ENCODE results near the gene LCA5L.
A peak's percentile ranks its signal among the peaks of the same experiment; 100 is the strongest.
"Not testable (repeated sequence)": the region's sequence is repeated elsewhere in the genome, so short reads cannot be mapped to it uniquely, and the experiment has no call there.

The LCA5L gene

DNA sequence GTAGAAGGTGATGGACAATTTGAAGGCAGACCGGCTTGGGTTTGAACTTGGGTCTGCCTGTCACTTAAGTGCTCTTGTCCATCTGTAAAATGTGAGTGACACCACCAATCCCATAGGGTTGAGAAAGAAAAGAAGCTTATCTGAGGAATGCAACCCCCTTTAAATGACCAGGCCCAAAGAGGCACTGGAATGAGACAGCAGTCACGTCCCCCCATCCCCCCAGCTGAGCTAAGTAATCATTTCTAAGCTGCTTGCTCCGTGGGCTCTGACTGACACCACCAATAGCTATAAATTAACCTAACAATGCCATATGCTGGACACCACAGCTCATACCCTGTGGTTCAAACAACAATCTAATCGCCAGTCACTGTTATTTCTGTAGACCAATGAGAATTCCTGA, 15.1 kb downstream of the LCA5L start:
- no peak overlapping the region for H3K27ac Mint-ChIP-seq
- no peaks in the 10 kb centered on the region for H3K9me3 Mint-ChIP-seq
- no peaks in the 10 kb centered on the region for H3K4me1 Mint-ChIP-seq (ENCODE audit: low read depth)
- no peak overlapping the region for H3K4me3 Mint-ChIP-seq
- H3K36me3 Mint-ChIP-seq (ENCODE audit: low read depth), result no peaks in the 10 kb centered on the region
- H3K27me3 Mint-ChIP-seq (ENCODE audit: low read depth), result peaks cover 17% of the 10 kb centered on the region

- no peaks in the 10 kb centered on the region for H3K36me3 Mint-ChIP-seq (ENCODE audit: low read depth)
- no peaks in the 10 kb centered on the region for H3K9me3 Mint-ChIP-seq
- no peaks in the 10 kb centered on the region for H3K4me1 Mint-ChIP-seq (ENCODE audit: low read depth)
- peaks cover 17% of the 10 kb centered on the region for H3K27me3 Mint-ChIP-seq (ENCODE audit: low read depth)
- H3K4me3 Mint-ChIP-seq, result no peak overlapping the region
- H3K27ac Mint-ChIP-seq, result no peak overlapping the region
Measured at GRCh38 chr21:39430016-39430415, 15.6 kb downstream of the LCA5L start.

DNA sequence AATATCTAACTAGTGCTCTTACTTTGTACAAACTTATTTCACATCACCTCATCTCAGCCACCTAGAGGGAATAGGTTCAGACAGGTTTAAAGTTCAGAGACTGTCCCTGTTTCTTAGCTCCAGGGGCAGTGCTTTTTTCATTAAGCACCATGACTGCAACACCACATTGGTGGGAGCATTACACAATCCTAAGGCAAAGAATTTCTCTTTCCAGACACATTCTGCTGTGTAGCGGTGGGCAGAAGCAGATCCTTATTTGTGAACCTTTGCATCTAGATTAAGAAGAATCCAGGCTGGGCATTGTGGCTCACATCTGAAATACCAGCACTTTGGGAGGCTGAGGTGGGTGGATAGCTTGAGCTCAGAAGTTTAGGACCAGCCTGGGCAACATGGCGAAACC, 16.1 kb downstream of the LCA5L start:
- H3K27me3 Mint-ChIP-seq (ENCODE audit: low read depth), result peaks cover 17% of the 10 kb centered on the region
- no peaks in the 10 kb centered on the region for H3K36me3 Mint-ChIP-seq (ENCODE audit: low read depth)
- H3K9me3 Mint-ChIP-seq, result no peaks in the 10 kb centered on the region
- H3K4me1 Mint-ChIP-seq (ENCODE audit: low read depth), result no peaks in the 10 kb centered on the region
- no peak overlapping the region for H3K4me3 Mint-ChIP-seq
- H3K27ac Mint-ChIP-seq, result no peak overlapping the region

DNA sequence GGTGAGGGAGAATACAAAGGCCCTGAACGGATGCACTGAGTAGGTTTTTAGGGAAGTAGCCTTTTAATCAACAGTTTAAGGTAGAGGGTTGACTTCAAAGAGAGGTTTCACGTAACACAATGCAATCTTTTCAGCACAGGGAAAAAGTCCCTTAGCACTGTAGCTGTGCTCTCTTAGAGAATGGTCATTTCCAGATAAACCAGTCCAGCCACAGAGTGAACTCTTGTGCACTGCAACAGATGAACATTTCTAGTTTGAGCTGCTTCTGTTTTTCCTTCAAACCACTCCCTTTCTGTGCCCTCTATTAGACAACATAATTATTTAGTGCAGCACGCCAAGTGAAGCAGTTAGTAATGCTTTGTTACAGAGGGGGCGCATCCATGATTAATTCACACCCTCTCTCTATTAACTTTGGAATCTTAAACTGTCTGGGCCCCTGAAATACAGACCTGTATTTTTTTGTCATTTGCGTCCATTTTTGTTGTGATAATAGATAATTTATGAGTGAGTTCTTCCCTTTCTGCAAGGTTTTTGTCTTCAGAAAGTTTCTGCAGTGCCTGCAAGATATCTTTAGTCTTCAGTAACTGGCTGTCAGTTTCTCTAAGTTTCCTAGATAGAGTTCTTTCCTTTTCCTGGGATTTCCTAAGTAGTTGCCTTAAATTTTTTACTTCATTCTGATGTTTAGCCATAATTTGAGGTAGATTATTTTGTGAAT, 22.9 kb downstream of the LCA5L start:
- Mint-ChIP-seq H3K27ac (no peak overlapping the region), H3K27me3 (ENCODE audit: low read depth) (no peaks in the 10 kb centered on the region), H3K4me1 (ENCODE audit: low read depth) (no peaks in the 10 kb centered on the region), H3K36me3 (ENCODE audit: low read depth) (no peaks in the 10 kb centered on the region), H3K4me3 (no peak overlapping the region), H3K9me3 (no peaks in the 10 kb centered on the region)

DNA sequence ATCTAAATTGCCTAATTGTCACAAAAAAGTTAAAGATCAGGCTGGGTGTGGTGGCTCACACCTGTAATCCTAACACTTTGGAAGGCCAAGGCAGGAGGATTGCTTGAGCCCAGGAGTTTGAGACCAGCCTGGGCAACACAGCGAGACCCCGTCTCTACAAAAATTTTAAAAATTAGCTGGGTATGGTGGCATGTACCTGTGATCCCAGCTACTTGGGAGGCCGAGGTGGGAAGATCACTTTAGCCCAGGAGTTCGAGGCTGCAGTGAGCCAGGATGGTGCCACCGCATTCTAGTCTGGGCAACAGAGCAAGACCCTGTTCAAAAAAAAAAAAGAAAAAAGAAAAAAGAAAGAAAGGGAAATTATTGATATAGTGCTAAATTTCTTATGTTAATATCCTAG, 26.4 kb downstream of the LCA5L start:
- not testable (repeated sequence) for H3K9me3 Mint-ChIP-seq; H3K4me1 Mint-ChIP-seq (ENCODE audit: low read depth); H3K27ac Mint-ChIP-seq; H3K27me3 Mint-ChIP-seq (ENCODE audit: low read depth); H3K36me3 Mint-ChIP-seq (ENCODE audit: low read depth); H3K4me3 Mint-ChIP-seq

DNA sequence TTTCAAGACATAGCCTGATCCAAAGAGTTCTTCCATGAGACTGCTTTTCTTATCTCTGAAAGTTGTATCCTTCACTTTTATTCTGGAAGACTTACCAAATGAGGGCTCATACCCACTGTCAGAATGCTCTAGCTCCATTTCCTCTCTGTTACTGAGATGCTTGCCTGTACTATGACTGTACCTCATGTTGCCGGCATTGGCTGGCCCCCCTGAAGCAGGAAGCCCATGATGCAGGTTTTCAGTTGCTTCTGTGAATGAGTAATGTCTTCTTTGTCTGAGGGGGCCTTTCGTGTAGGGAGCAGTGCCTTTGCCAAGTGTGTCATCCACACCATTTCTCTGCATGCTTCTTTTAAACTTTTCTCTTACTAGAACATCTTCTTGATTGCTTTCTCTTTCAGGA, 39.5 kb downstream of the LCA5L start:
- Mint-ChIP-seq H3K9me3 (peaks cover 12% of the 10 kb centered on the region), H3K27ac (no peak overlapping the region), H3K27me3 (ENCODE audit: low read depth) (no peaks in the 10 kb centered on the region), H3K4me3 (no peak overlapping the region), H3K4me1 (ENCODE audit: low read depth) (no peaks in the 10 kb centered on the region), H3K36me3 (ENCODE audit: low read depth) (peaks cover 10% of the 10 kb centered on the region)

GRCh38 chr21:39400173-39400572, 45.4 kb downstream of the LCA5L start:
- H3K4me3 Mint-ChIP-seq, result no peak overlapping the region
- H3K27me3 Mint-ChIP-seq (ENCODE audit: low read depth), result no peaks in the 10 kb centered on the region
- H3K27ac Mint-ChIP-seq, result no peak overlapping the region
- no peaks in the 10 kb centered on the region for H3K9me3 Mint-ChIP-seq
- peaks cover 5% of the 10 kb centered on the region for H3K36me3 Mint-ChIP-seq (ENCODE audit: low read depth)
- no peaks in the 10 kb centered on the region for H3K4me1 Mint-ChIP-seq (ENCODE audit: low read depth)

DNA sequence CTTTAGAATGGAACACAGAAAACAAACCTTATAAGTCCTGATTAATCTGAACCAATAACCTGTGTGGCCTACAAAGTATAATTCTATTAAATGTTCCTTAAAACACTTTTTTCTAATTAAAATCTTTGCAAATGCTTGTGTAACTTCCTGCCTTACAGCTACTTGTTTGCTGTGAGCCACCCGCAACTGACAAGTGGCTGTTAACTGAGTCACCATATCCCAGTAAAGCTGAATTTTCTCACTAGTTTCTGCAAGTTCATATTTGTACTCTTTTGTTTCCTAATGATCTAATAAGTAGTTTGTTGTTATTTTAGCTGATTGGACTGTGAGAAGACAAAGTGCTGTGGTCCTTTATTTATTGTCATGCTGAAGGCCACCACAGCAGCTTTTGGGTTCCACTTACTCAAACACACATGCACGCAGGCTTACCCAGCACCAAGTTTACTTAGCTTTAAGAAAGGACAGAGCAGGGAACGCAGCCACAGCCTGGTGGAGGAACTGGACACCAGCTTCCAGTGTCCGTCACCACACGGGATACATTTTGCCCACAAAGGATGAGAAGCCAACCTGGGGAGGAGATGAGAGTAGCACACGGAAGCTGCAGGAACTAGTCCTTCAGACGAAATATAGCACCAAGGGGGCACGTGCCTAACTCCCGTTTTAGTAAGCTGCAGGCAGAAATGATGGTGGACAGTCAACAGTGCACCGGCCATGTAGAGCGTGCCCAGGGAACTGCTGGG, 47.8 kb downstream of the LCA5L start:
- no peaks in the 10 kb centered on the region for H3K9me3 Mint-ChIP-seq
- no peak overlapping the region for H3K4me3 Mint-ChIP-seq
- peaks cover 9% of the 10 kb centered on the region for H3K36me3 Mint-ChIP-seq (ENCODE audit: low read depth)
- no peak overlapping the region for H3K27ac Mint-ChIP-seq
- no peaks in the 10 kb centered on the region for H3K4me1 Mint-ChIP-seq (ENCODE audit: low read depth)
- no peaks in the 10 kb centered on the region for H3K27me3 Mint-ChIP-seq (ENCODE audit: low read depth)

- Mint-ChIP-seq H3K4me1 (ENCODE audit: low read depth) (peaks cover 12% of the 10 kb centered on the region), H3K9me3 (no peaks in the 10 kb centered on the region), H3K36me3 (ENCODE audit: low read depth) (peaks cover 14% of the 10 kb centered on the region), H3K4me3 (no peak overlapping the region), H3K27ac (no peak overlapping the region), H3K27me3 (ENCODE audit: low read depth) (no peaks in the 10 kb centered on the region)
Measured at GRCh38 chr21:39392981-39393380, 52.6 kb downstream of the LCA5L start.

DNA sequence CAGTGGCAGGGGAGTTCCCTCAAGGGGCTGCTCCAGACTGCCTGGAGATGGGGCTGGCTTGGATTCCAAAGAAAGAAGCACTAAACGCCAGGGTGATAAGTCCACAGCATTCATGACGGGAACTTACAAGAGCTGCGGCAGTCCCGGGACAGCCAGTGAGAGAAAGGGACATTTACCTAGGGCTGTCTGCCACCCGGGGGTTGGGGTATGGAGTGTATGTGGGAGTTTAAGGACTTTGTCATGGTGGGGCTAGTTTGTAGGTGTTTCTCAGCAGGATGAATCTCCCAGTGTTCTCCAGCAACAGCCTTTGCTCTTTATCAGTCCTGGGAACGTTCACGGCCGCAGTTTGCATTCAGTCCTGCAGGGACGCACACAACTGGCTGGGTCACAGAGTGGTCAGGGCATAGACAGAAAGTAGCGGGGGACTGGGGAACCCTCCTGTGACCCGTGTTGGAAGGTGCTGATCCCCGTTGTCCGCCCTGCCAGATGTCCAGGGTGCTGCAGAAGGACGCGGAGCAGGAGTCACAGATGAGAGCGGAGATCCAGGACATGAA, 55.3 kb downstream of the LCA5L start:
- H3K27me3 Mint-ChIP-seq (ENCODE audit: low read depth), result no peaks in the 10 kb centered on the region
- H3K4me3 Mint-ChIP-seq, result no peak overlapping the region
- no peaks in the 10 kb centered on the region for H3K9me3 Mint-ChIP-seq
- H3K36me3 Mint-ChIP-seq (ENCODE audit: low read depth), result peaks cover 9% of the 10 kb centered on the region
- peaks cover 19% of the 10 kb centered on the region for H3K4me1 Mint-ChIP-seq (ENCODE audit: low read depth)
- no peak overlapping the region for H3K27ac Mint-ChIP-seq

DNA sequence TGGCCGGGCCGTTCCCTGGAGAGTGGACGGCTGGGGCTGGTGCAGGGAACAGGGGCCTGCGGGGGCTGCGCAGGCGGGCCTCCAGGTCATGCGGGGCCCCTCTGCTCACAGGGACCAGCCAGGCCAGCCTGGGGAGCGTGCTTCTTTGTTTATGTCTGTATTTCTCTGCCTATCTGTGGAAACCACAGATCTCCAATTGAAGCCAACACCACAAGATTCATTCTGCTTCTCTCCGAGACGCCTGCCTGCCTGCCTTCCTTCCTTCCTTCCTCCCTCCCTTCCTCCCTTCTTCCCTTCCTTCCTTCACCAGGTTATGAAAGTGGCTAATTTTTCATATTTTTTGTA, 56.8 kb downstream of the LCA5L start:
- Mint-ChIP-seq H3K4me3 (peak overlapping the region; percentile 49), H3K27me3 (ENCODE audit: low read depth) (no peaks in the 10 kb centered on the region), H3K4me1 (ENCODE audit: low read depth) (peaks cover 24% of the 10 kb centered on the region), H3K27ac (no peak overlapping the region), H3K9me3 (no peaks in the 10 kb centered on the region), H3K36me3 (ENCODE audit: low read depth) (peaks cover 7% of the 10 kb centered on the region)

DNA sequence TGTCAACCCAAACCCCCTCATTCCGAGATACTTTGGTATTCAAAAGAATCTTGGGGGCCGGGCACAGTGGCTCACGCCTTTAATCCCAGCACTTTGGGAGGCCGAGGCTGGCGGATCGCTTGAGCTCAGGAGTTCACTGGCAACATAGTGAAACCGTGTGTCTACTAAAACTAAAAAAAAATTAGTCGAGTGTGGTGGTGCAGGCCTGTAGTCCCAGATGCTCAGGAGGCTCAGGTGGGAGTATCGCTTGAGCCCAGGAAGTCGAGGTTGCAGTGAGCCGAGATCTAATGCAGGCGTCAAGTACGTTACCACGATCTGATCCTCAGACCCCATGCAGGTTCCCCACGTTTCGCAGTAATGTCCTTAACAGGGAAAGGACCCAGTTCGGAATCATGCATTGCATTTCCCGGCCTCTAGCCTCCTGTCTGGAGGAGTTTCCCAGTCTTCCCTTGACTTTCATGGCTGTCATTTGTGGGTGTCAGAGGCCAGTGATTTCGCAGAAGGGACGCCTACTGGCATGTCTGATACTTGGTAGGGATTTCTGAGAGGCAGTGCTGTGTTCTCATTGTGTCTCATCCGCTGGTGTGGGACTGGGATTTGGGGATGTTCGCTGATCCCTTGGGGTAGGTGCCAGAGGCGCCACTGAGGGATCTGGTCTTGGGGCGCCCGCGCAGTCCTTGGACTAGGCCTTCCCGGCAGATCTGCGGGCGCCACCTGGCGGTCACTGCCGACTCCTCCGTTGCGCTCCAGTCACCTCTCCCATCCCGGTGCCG, 57.4 kb downstream of the LCA5L start:
- H3K27ac Mint-ChIP-seq, result peak overlapping the region; percentile 84
- peaks cover 7% of the 10 kb centered on the region for H3K36me3 Mint-ChIP-seq (ENCODE audit: low read depth)
- H3K27me3 Mint-ChIP-seq (ENCODE audit: low read depth), result no peaks in the 10 kb centered on the region
- H3K4me1 Mint-ChIP-seq (ENCODE audit: low read depth), result peaks cover 24% of the 10 kb centered on the region
- peak overlapping the region; percentile 84 for H3K4me3 Mint-ChIP-seq
- H3K9me3 Mint-ChIP-seq, result no peaks in the 10 kb centered on the region

- peaks cover 24% of the 10 kb centered on the region for H3K4me1 Mint-ChIP-seq (ENCODE audit: low read depth)
- peak overlapping the region; percentile 84 for H3K4me3 Mint-ChIP-seq
- no peaks in the 10 kb centered on the region for H3K27me3 Mint-ChIP-seq (ENCODE audit: low read depth)
- no peaks in the 10 kb centered on the region for H3K9me3 Mint-ChIP-seq
- H3K27ac Mint-ChIP-seq, result peak overlapping the region; percentile 84
- H3K36me3 Mint-ChIP-seq (ENCODE audit: low read depth), result peaks cover 3% of the 10 kb centered on the region
Measured at GRCh38 chr21:39387461-39388037, 58.0 kb downstream of the LCA5L start.

DNA sequence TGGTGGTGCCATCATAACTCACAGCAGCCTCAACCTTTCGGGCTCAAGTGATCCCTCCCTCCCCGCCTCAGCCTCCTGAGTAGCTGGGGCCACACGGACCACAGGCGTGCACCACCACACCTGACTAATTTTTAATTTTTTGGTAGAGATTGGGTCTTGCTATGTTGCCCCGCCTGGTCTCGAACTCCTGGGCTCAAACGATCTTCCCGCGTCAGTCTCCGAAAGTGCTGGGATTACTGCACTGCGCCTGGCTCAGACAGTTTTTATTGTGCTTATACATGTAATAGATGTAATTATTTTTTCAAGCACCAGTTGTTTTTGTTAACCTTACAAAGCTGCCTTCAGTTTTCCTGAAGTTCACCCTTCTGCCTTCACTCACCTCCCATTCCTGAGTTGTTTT, 58.7 kb downstream of the LCA5L start:
- H3K4me1 Mint-ChIP-seq (ENCODE audit: low read depth), result peaks cover 26% of the 10 kb centered on the region
- peaks cover 6% of the 10 kb centered on the region for H3K36me3 Mint-ChIP-seq (ENCODE audit: low read depth)
- H3K27ac Mint-ChIP-seq, result no peak overlapping the region
- H3K9me3 Mint-ChIP-seq, result no peaks in the 10 kb centered on the region
- H3K27me3 Mint-ChIP-seq (ENCODE audit: low read depth), result no peaks in the 10 kb centered on the region
- H3K4me3 Mint-ChIP-seq, result peak overlapping the region; percentile 84
